Measurements from ENCODE around the gene CPOX. TPM values are rescaled to one million over a fixed set of nuclear protein-coding genes. Genes with fewer than 3 reads are reported as not detected.

The CPOX gene
- total RNA-seq, 1 donor from 2014 or later, result 16.9 TPM

DNA sequence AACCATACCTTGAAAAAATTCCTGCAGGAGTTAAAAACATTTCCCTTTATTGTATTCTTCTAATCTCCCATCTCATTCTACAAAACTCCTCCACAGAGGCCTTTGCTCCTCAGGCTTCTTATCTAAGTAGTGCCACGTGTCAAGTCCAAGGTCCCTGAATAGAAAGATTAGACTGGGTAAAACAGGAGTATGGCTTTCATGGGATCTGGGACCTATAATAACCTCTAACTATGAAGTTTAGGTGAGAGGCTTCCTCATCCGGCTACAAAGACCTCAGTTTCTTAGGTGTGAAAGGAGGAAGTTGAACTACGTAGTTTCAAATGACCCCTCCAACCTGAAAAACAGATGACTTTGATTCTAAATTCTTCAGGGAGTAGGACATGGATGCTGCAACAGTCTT, 41.7 kb downstream of the CPOX start:
- intact Hi-C loops (cut with DNase I), result no loop called here
- ATAC-seq, result no peak
- no peak for DNase-seq (ENCODE audit: low spot score)

DNA sequence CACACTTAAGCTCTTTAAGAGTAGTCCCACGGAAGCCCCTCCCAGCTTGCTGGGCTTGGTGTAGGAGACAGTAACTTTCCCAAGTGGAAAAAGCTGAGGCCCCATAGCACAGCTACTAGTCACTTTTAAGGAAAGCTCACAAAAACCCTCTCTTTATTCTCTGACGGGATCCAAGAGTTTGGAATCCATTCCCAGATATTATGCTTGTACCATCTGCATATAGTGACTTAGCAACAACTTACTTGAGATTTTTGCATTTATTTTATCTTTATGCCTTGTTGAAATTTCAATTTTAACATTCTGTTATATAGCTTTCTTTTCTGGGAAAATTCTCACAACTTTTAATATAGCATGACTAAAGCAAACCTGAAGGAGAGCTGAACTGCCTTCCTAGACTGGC, 42.2 kb downstream of the CPOX start:
- DNase-seq (ENCODE audit: low spot score) (no peak), ATAC-seq (no peak)
- intact Hi-C loops (cut with DNase I), result no loop called here

GRCh38 chr3:98550833-98551232, 42.6 kb downstream of the CPOX start:
- intact Hi-C loops (cut with DNase I), result no loop called here
- ATAC-seq, result no peak

GRCh38 chr3:98548544-98548943, 44.9 kb downstream of the CPOX start:
- intact Hi-C loops (cut with DNase I), result no loop called here
- DNase-seq (ENCODE audit: low spot score) (no peak), ATAC-seq (no peak)

More at GRCh38 chr3:98550833-98551232, 42.6 kb downstream of the CPOX start:
- no peak for DNase-seq (ENCODE audit: low spot score)

DNA sequence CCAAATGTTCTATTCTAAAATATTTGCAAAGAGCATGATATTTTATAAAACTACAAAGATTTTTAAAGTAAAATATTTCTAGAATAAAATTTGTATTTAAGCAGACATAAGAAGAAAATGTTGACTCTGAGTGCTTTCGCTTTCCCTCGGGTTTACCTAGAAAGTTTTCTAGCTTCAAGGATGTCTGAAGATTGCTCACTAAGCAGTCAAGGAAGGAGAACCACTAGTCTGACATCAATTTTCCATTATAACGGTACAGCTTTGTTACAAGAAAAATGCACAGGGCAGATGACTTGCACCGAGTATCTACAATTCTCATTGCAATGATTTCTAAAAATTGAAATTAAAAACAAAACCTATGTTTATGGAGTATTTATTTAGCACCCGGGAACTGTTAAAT, 47.5 kb downstream of the CPOX start:
- DNase-seq (ENCODE audit: low spot score) (no peak), ATAC-seq (no peak)
- intact Hi-C loops (cut with DNase I), result no loop called here

DNA sequence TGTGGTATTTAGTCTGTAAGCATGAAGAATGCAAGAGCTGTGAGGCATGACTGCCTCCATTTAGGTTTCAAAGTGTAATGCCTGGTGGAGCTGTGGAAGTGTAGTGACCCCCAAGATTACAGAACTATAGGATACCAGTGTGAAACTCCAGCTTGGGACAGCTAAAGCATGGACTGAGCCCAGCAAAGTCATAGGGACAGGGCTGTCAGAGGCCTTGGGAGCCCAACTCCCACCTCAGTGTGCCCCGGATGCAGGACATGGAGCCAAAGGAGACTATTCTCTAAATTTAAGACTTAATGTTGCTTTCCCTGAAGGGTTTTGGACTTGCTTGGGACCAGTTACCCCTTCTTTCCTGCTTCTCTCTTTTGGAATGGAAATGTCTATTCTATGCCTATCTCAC, 50.8 kb downstream of the CPOX start:
- DNase-seq (ENCODE audit: low spot score) (no peak), ATAC-seq (no peak)

DNA sequence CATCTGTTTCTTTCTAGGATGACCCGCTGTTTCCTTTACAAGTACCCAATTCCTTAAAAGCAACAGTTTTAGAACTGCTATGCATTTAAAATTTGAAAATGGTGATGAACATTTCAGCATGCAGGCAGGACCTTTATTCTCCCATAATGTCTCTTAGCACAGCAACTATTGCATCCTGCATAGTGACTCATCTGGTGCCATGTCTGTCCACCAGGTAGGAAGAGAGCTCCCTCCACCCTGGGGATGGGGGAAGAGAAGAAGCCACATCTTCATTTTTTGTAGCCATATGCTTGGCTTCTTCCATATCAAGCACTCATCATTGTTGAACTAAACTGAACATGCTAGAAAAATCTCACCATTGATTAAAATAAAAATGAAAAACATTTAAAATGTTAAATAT, 51.7 kb downstream of the CPOX start:
- intact Hi-C loops (cut with DNase I), result no loop called here
- ATAC-seq, result no peak
- DNase-seq (ENCODE audit: low spot score), result no peak

More for the DNA sequence above, 50.8 kb downstream of the CPOX start:
- intact Hi-C loops (cut with DNase I), result no loop called here

DNA sequence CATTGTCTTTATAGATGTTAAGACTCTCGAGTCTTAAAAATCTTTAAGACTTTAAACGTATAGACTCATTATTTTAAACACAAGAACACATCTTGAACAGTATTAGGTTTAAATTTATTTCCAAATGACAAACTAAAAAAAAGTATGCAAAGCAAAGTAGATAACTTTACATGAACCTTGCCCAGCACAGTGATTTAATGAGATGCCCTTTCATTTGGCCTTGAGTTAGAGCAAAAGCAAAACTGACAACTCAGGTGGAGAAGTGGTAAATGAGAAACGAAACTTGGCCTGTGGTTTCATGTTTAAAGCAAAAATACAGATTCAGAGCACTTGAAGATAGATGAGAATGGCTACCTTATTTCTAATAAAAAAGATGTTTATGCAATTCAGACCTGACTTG, 53.1 kb downstream of the CPOX start:
- intact Hi-C loops (cut with DNase I), result no loop called here
- no peak for DNase-seq (ENCODE audit: low spot score)
- no peak for ATAC-seq

DNA sequence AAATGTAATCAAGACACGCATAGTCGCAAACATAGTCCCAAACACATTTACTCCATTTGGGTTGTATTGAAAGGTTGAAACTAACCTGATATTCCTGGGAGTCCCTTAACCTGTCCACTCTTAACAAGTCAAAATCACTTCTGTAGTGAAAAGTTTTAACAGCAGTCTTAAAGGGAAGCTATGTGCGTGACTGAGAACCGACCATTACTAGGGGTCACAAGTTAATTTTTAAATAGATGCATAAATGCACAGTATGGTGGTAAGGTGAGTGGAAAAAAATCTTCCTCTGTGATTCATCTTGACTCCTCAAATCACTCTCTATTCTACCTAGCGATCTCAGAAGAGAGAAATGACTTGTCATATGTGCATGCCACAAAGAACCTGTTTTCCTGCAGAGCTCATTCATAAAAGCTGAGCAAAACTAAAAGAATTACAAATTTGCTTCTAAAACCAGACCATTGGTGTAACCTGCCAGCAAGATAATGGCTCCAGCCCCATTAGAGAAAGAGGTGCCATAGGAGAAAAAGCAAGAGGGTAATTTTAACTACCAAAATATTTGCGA, 56.9 kb downstream of the CPOX start:
- intact Hi-C loops (cut with DNase I), result no loop called here
- ATAC-seq, result no peak
- DNase-seq (ENCODE audit: low spot score), result no peak

DNA sequence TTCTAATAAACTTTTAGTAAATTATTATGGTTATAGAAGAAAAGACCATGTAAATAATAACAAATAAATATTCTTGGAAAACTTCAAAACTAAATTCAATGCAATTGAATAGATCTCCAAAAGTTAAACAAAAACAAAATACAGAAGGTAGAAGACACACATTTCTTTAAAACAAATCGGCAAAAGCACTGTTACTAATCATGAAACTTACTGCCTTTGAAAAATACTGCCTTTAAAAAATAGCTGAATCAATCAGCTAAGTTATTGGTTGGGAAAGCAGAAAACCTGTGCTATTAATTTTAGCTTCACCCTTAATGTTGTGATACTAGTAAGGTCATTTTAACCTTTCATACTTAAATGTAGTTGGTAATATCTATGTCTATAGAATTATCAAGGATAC, 58.7 kb downstream of the CPOX start:
- ATAC-seq (no peak), DNase-seq (ENCODE audit: low spot score) (no peak)
- intact Hi-C loops (cut with DNase I), result no loop called here

- DNase-seq (ENCODE audit: low spot score) (no peak), ATAC-seq (no peak)
- intact Hi-C loops (cut with DNase I), result no loop called here
These were observed 59.2 kb downstream of the CPOX start for GRCh38 chr3:98534168-98534567.

GRCh38 chr3:98532709-98533571, 60.5 kb downstream of the CPOX start:
- intact Hi-C loops (cut with DNase I), result no loop called here
- DNase-seq (ENCODE audit: low spot score) (no peak), ATAC-seq (no peak)

DNA sequence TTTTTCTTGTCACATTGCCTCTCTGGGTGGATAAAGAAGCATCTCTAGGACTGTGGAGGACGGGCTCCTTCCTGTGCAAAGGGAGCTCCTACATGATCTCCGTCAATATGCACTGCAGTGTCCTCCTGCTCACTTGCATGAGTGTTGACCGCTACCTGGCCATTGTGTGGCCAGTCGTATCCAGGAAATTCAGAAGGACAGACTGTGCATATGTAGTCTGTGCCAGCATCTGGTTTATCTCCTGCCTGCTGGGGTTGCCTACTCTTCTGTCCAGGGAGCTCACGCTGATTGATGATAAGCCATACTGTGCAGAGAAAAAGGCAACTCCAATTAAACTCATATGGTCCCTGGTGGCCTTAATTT, 61.2 kb downstream of the CPOX start:
- intact Hi-C loops (cut with DNase I), result no loop called here
- DNase-seq (ENCODE audit: low spot score) (no peak), ATAC-seq (no peak)

- DNase-seq (ENCODE audit: low spot score), result no peak
- intact Hi-C loops (cut with DNase I), result no loop called here
- no peak for ATAC-seq
These were observed 61.7 kb downstream of the CPOX start, which contains the start of gene GPR15 for GRCh38 chr3:98531622-98532274. TSS of gene GPR15 (plus strand) at chr3:98531978. CDS start at chr3:98532034, 56 bp downstream.

GRCh38 chr3:98530676-98531075, 62.7 kb downstream of the CPOX start:
- DNase-seq (ENCODE audit: low spot score) (no peak), ATAC-seq (no peak)
- intact Hi-C loops (cut with DNase I), result no loop called here

- intact Hi-C loops (cut with DNase I), result no loop called here
- ATAC-seq (no peak), DNase-seq (ENCODE audit: low spot score) (no peak)
These were observed 63.5 kb downstream of the CPOX start for GRCh38 chr3:98529856-98530459.
